Heart left ventricle (tissue), 16 donors: Measurements from ENCODE around the gene TTN. TPM values are rescaled to one million over a fixed set of nuclear protein-coding genes. Genes with fewer than 3 reads are reported as not detected.
A peak's percentile ranks its signal among the peaks of the same experiment; 100 is the strongest.

Experiments
- ATAC-seq, 4 donors: fragments of 200-7000 bp; cut with Tn5 transposase; one replicate each; pipeline ENCODE4 v1.9.1; 2020 to 2022; ENCODE audit warnings: moderate library complexity in 4 of 4, mild to moderate bottlenecking in 3 of 4, moderate number of reproducible peaks in 1 of 4
- DNase-seq, 5 donors: peaks; one replicate each; pipeline ENCODE4 v3.0.0-alpha.2; 2020
- H3K27ac ChIP-seq, 12 donors: fragments of 200-600 bp; sonication (generic) in 4 of 12; one replicate each; pipeline versions ENCODE4 v1.5.0 to v1.8.0; 2016 to 2022; ENCODE audit warnings: mild to moderate bottlenecking in 2 of 12
- H3K27me3 ChIP-seq, 9 donors: fragments of 200-600 bp; sonication (generic) in 2 of 9; one replicate each; pipeline versions ENCODE4 v1.5.1 to v1.8.0; 2016 to 2022; ENCODE audit warnings: mild to moderate bottlenecking in 3 of 9
- H3K36me3 ChIP-seq, 9 donors: fragments of 200-600 bp; sonication (generic) in 2 of 9; one replicate each; pipeline versions ENCODE4 v1.5.0 to v1.8.0; 2018 to 2022; ENCODE audit warnings: mild to moderate bottlenecking in 2 of 9
- H3K4me1 ChIP-seq, 12 donors: fragments of 200-600 bp; sonication (generic) in 4 of 12; one replicate each; pipeline versions ENCODE4 v1.5.0 to v1.8.0; 2016 to 2022; ENCODE audit warnings: mild to moderate bottlenecking in 3 of 12
- H3K4me3 ChIP-seq, 12 donors: fragments of 200-600 bp; sonication (generic) in 4 of 12; one replicate each; pipeline versions ENCODE4 v1.5.0 to v1.8.0; 2017 to 2022; ENCODE audit warnings: mild to moderate bottlenecking in 9 of 12, moderate library complexity in 4 of 12
- H3K9me3 ChIP-seq, 12 donors: fragments of 200-600 bp; sonication (generic) in 4 of 12; one replicate each; pipeline versions ENCODE4 v1.5.0 to v1.8.0; 2016 to 2022; ENCODE audit warnings: mild to moderate bottlenecking in 1 of 12
- POLR2A ChIP-seq, 2 donors: fragments of 450-650 bp; IDR thresholded peaks; one replicate each; pipeline ENCODE4 v1.6.1; 2017; ENCODE audit warnings: antibody characterized with exemption in 2 of 2, mild to moderate bottlenecking in 2 of 2, moderate library complexity in 2 of 2
- WGBS, 4 donors: extraction: QIAGEN DNeasy Blood & Tissue Kit in 2 of 4; methylation state at CpG; one replicate each; pipeline versions ENCODE4 v1.1.5 to v1.1.7; 2013 to 2018; 5-methylcytosine and 5-hydroxymethylcytosine counted together
- intact Hi-C, 10 donors: fragments of 100-400 bp; cut with DNase I; formaldehyde crosslinking; loops; one replicate each; pipeline versions ENCODE4 v1.11.1 to v1.14.2; 2022
- polyA plus RNA-seq, 2 donors: library from polyadenylated mRNA; stranded (reverse); fragments of 200-250 nt; gene quantifications; one replicate each; pipeline ENCODE4 v1.2.3, GENCODE V29; 2013
- total RNA-seq, 9 donors: library from RNA; depleted of rRNA in 2 of 9; stranded (reverse); fragments of >200 nt in 2 of 9; fragmentation: NEBNext Ultra II Directional in 3 of 9; extraction: Animal tissue kit (Norgen Biotek cat#: 25700) in 3 of 9; gene quantifications; one replicate each; pipeline versions ENCODE4 v1.1.0 to v1.2.4, GENCODE V29; 2016 to 2023
- TF ChIP-seq, protein P1 (sequence below), 12 donors: fragments of 200-600 bp; sonication (generic) in 4 of 12; IDR thresholded peaks; one replicate each; pipeline versions ENCODE4 v1.5.0 to v1.8.0; 2018 to 2022; ENCODE audit warnings: antibody characterized with exemption in 12 of 12, mild to moderate bottlenecking in 5 of 12
- donor health status: ischemic (EF 13 %, LVEDD 7.1; RV severe dilation, severe dysfunction).
- donor health status: healthy with polysubstance abuse.
- donor health status: DM: no; HTN: yes; CAD: no.
- donor health status: DM: no; HTN: no; CAD: no.
- donor health status: ischemic (EF 25% LVEDD 6.9; RV normal size, moderate dysfunction).
- donor health status: ischemic (EF 25% LVEDD 5.7; RV mildly dilated, moderate dysfunction).
- donor health status: healthy.
- donor health status: DM: yes; HTN: yes; CAD: no.
- donor health status: ischemic (EF 35%, LVEDD 5.7; RV mildly dilated, moderate dysfunction).
- donor health status: nonischemic (EF 11% LVEDD 7.7; RV severe dilation, severe dysfunction).
- donor health status: DM: yes; HTN: yes; CAD: no.
- donor health status: PGD.
- donor health status: ischemic (EF 29% LVEDD 5.4; RV normal size, mild dysfunction).
- donor health status: nonischemic (EF 23%, LVEDD 6.1; RV moderate dilation, normal function).

The TTN gene
- total and polyA plus RNA-seq, 11 donors, result 136 to 4,653 (median 3,379) TPM

DNA sequence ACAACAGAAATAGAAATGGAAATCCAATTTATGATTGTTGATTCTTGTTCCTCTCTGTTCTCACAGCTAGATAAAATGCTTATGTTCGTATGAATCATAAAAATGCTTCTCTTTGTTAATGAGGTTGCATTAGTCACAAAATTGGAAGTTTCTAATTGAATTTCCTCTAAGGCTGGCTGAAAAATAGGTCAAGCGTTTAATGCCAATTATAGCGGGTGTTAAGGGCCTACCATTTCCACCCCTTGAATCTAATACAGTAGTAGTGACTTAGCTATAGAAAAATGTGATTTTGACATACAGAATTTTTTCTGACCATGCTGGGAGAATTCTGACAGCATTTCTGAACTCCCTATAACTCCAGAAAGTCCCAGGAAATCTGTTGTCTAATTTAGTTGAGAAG lies 107.1 kb downstream of the TTN start:
- Histone ChIP-seq H3K4me1 (peaks cover 0 to 15% (median 0%) of the 10 kb centered on the region in 12 donors), H3K9me3 (no peaks in the 10 kb centered on the region), H3K36me3 (peaks cover 0 to 96% (median 68%) of the 10 kb centered on the region in 9 donors), H3K4me3 (no peak overlapping the region), H3K27ac (no peak overlapping the region), H3K27me3 (no peaks in the 10 kb centered on the region)
- no peak for DNase-seq
- TF ChIP-seq, protein P1, sequence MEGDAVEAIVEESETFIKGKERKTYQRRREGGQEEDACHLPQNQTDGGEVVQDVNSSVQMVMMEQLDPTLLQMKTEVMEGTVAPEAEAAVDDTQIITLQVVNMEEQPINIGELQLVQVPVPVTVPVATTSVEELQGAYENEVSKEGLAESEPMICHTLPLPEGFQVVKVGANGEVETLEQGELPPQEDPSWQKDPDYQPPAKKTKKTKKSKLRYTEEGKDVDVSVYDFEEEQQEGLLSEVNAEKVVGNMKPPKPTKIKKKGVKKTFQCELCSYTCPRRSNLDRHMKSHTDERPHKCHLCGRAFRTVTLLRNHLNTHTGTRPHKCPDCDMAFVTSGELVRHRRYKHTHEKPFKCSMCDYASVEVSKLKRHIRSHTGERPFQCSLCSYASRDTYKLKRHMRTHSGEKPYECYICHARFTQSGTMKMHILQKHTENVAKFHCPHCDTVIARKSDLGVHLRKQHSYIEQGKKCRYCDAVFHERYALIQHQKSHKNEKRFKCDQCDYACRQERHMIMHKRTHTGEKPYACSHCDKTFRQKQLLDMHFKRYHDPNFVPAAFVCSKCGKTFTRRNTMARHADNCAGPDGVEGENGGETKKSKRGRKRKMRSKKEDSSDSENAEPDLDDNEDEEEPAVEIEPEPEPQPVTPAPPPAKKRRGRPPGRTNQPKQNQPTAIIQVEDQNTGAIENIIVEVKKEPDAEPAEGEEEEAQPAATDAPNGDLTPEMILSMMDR (IDR thresholded peaks at IDR 0.05), result no peak
- TF ChIP-seq POLR2A (IDR thresholded peaks at IDR 0.05), result no peak
- intact Hi-C loops, result no loop called here
- no peak for ATAC-seq
- 80 to 86% (median 83%) methylated on average over 3 of the region's 3 CpGs for WGBS, 4 donors

DNA sequence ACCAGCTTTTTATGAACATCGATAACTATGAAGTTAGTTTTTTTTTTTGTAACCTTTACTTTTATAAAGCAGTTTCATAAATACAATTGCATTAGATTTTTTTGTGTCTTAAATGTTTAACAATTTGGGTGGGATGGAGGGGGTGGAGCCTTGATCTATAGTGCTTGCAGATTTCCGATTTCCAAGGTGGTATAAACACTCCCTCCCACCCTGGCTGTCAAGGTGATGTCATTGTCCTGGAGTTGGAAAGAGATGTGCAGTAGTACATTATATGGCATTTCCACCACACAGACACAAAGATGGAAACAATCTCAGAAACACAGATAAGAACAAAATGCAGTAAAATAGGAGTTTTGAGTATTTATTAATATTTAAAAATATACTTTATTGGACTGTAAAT lies 114.4 kb downstream of the TTN start:
- ATAC-seq, result peak in 1 of 4 donors; percentile 29
- H3K9me3 ChIP-seq, result no peaks in the 10 kb centered on the region
- H3K27ac ChIP-seq, result no peak overlapping the region
- H3K27me3 ChIP-seq, result no peaks in the 10 kb centered on the region
- TF ChIP-seq, protein P1 (IDR thresholded peaks at IDR 0.05), result no peak
- TF ChIP-seq POLR2A (IDR thresholded peaks at IDR 0.05), result no peak
- H3K4me1 ChIP-seq, result peaks cover 0 to 12% (median 0%) of the 10 kb centered on the region in 12 donors
- intact Hi-C loops, result no loop called here
- 70 to 75% (median 74%) methylated on average over 2 of the region's 2 CpGs for WGBS, 4 donors
- no peak for DNase-seq
- no peak overlapping the region for H3K4me3 ChIP-seq
- H3K36me3 ChIP-seq, result peaks cover 0 to 100% (median 86%) of the 10 kb centered on the region in 9 donors

DNA sequence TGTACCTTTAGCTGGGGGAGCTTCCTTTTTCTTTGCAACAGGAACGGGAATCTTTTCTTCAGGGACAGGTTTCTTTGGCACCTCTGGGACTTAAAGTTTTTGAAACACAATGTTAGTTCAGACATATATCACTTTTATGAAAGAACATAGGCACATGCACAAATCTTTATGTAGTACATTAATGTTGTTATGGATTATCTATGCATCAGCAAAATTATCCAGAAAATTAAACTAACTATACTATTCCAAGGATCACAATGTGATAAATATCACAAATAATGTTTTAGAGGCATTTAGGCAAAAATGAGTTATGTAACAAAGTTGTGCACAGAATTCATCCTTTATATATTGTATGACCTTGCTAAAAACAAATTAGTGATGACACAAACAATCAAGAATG lies 117.4 kb downstream of the TTN start:
- 64 to 81% (median 70%) methylated on average over 1 of the region's 1 CpG for WGBS, 4 donors
- Histone ChIP-seq H3K36me3 (peaks cover 0 to 98% (median 82%) of the 10 kb centered on the region in 9 donors), H3K27me3 (no peaks in the 10 kb centered on the region), H3K4me1 (peaks cover 0 to 8% (median 0%) of the 10 kb centered on the region in 12 donors), H3K27ac (peak overlapping the region in 1 of 12 donors; percentile 10), H3K4me3 (no peak overlapping the region), H3K9me3 (no peaks in the 10 kb centered on the region)
- TF ChIP-seq, protein P1 (IDR thresholded peaks at IDR 0.05), result no peak
- no peak for TF ChIP-seq POLR2A (IDR thresholded peaks at IDR 0.05)
- intact Hi-C loops, result no loop called here
- DNase-seq (no peak), ATAC-seq (no peak)

DNA sequence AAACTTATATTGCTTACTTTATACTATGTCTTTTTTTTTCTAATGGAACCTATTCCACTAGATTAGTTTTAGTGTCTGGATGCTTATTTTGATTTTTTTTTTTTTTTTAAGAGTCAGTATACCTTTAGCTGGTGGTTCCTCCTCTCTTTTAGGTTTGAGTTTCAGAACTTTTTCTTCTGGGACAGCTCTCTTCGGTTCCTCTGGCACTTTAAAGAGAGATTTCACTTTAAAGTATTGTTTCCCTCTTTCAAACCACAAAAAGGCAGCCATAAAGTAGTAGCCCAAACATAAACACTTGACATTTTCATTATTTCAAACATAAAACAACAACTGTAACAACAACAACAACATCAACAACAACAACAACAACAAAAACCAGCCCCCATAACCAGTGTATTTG lies 123.3 kb downstream of the TTN start:
- no peak for DNase-seq
- no peak overlapping the region for H3K27ac ChIP-seq
- 53 to 55% (median 54%) methylated on average over 1 of the region's 1 CpG for whole genome bisulfite sequencing, 4 donors
- H3K27me3 ChIP-seq, result no peaks in the 10 kb centered on the region
- peaks cover 0 to 98% (median 85%) of the 10 kb centered on the region in 9 donors for H3K36me3 ChIP-seq
- H3K4me1 ChIP-seq, result no peaks in the 10 kb centered on the region
- no peaks in the 10 kb centered on the region for H3K9me3 ChIP-seq
- intact Hi-C loops, result no loop called here
- no peak overlapping the region for H3K4me3 ChIP-seq
- ATAC-seq, result no peak
- TF ChIP-seq POLR2A (IDR thresholded peaks at IDR 0.05), result no peak
- TF ChIP-seq, protein P1 (IDR thresholded peaks at IDR 0.05), result no peak
